LNCaP clone FGC (cell line): ENCODE data around the gene SEMA3G.

Source experiments
- DNase-seq: peaks from one replicate; pipeline ENCODE4 v3.0.0-alpha.2; 2011; ENCODE audit warnings: low read depth
- H3K4me3 ChIP-seq: 2 replicates; pipeline ENCODE4 v1.5.1; 2011; ENCODE audit warnings: mild to moderate bottlenecking, low read depth, low read length, control low read depth
- TF ChIP-seq, protein P1 (sequence below): IDR thresholded peaks from 2 replicates; pipeline ENCODE4 v1.5.1; 2012; ENCODE audit warnings: mild to moderate bottlenecking; ENCODE audit not compliant: control insufficient read depth, insufficient read depth; ENCODE audit errors: extremely low read depth

SEMA3G gene

GRCh38 chr3:52384019-52384761 lies 60.7 kb downstream of the SEMA3G start:
- TF ChIP-seq, protein P1, sequence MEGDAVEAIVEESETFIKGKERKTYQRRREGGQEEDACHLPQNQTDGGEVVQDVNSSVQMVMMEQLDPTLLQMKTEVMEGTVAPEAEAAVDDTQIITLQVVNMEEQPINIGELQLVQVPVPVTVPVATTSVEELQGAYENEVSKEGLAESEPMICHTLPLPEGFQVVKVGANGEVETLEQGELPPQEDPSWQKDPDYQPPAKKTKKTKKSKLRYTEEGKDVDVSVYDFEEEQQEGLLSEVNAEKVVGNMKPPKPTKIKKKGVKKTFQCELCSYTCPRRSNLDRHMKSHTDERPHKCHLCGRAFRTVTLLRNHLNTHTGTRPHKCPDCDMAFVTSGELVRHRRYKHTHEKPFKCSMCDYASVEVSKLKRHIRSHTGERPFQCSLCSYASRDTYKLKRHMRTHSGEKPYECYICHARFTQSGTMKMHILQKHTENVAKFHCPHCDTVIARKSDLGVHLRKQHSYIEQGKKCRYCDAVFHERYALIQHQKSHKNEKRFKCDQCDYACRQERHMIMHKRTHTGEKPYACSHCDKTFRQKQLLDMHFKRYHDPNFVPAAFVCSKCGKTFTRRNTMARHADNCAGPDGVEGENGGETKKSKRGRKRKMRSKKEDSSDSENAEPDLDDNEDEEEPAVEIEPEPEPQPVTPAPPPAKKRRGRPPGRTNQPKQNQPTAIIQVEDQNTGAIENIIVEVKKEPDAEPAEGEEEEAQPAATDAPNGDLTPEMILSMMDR = no peak
- no peak overlapping the region for H3K4me3 ChIP-seq
- no peak for DNase-seq

DNA sequence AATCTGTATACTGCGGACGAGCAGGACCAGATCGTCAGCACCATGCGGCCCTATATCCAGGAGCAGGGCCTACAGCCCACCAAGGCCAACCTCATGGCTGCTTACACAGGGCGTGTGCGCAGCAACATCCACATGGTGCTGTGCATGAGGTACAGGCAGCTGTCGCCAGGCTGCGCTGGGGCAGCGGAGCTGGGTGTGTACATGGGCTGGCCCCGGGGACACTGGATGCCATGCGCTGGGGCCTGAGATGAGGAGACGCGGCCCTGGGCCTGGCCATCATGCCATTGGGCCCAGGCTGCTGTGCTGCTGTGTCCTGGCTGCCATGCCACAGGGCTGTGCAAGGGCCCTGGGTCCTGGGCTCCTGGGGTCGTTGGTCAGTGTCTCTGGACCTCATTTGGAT lies 61.5 kb downstream of the SEMA3G start:
- no peak overlapping the region for H3K4me3 ChIP-seq
- TF ChIP-seq, protein P1 = no peak
- DNase-seq = no peak
